Sciatic nerve (tissue), 2 donors: ENCODE measurements around the gene CCDC117. TPM values are rescaled to one million over a fixed set of nuclear protein-coding genes. Genes with fewer than 3 reads are reported as not detected.

Experiments used
- ATAC-seq: fragments of 200-7000 bp; cut with Tn5 transposase; one replicate; pipeline ENCODE4 v1.9.1; 2020; ENCODE audit warnings: mild to moderate bottlenecking, moderate library complexity
- DNase-seq: peaks from one replicate; pipeline ENCODE4 v3.0.0-alpha.2; 2020; ENCODE audit warnings: low spot score
- intact Hi-C: fragments of 100-400 bp; cut with DNase I; formaldehyde crosslinking; loops from one replicate; pipeline ENCODE4 v1.14.2; 2022
- total RNA-seq: library from RNA; stranded (reverse); fragmentation: NEBNext Ultra II Directional; extraction: Animal tissue kit (Norgen Biotek cat#: 25700); gene quantifications from one replicate; pipeline ENCODE4 v1.2.1, GENCODE V29; 2021
- donor health status: DM: no; HTN: no; CAD: no.
- donor health status: DM: no; HTN: no; CAD: no.

Gene CCDC117
- total RNA-seq, 1 donor from 2014 or later, result 16.1 TPM

- ATAC-seq (no peak), DNase-seq (no peak)
- intact Hi-C loops, result no loop called here
Observed at GRCh38 chr22:28768701-28769393, 3.6 kb upstream of the CCDC117 start.

- DNase-seq, result no peak
- ATAC-seq, result no peak
- intact Hi-C loops, result no loop called here
Observed at GRCh38 chr22:28769394-28770085, 3.0 kb upstream of the CCDC117 start.

DNA sequence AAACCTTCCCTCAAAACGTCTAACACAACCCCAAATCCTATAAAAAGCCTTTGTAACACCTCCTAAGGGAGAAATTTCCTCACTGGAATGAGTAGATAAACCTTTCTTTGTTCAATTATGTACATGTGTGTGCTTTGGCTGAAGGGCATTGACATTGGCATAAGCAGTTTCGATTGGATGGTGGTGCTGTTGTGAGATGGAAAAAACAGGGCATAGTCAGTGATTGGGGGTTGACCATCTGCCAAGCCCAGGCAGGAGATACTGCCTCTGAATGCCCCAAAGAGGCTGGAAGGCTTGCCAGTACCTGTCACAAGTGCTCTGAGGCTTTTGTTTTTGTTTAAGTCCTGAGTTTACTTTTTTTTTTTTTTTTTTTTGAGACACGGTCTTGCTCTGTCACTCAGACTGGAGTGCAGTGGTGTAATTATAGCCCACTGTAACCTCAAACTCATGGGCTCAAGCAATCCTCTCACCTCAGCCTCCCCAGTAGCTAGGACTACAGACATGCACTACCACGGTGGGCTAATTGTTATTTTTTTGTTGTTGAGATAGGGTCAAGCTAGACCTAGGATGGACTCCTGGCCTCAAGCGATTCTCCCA is 1.2 kb upstream of the CCDC117 start:
- intact Hi-C loops, result no loop called here
- no peak for ATAC-seq

GRCh38 chr22:28773461-28773867 is 969 bp downstream of the CCDC117 start:
- intact Hi-C loops, result no loop called here
- ATAC-seq (no peak), DNase-seq (no peak)

More for the DNA sequence above, 1.2 kb upstream of the CCDC117 start:
- DNase-seq, result no peak

GRCh38 chr22:28774378-28774777 is 1.9 kb downstream of the CCDC117 start:
- DNase-seq (no peak), ATAC-seq (no peak)
- intact Hi-C loops, result no loop called here

- DNase-seq (no peak), ATAC-seq (no peak)
- intact Hi-C loops, result no loop called here
Observed at GRCh38 chr22:28779833-28780232, 7.3 kb downstream of the CCDC117 start.

GRCh38 chr22:28780296-28780695 is 7.8 kb downstream of the CCDC117 start:
- intact Hi-C loops, result no loop called here
- DNase-seq (no peak), ATAC-seq (no peak)

- ATAC-seq (no peak), DNase-seq (no peak)
- intact Hi-C loops, result no loop called here
Observed at GRCh38 chr22:28783786-28784671, 11.5 kb downstream of the CCDC117 start.

DNA sequence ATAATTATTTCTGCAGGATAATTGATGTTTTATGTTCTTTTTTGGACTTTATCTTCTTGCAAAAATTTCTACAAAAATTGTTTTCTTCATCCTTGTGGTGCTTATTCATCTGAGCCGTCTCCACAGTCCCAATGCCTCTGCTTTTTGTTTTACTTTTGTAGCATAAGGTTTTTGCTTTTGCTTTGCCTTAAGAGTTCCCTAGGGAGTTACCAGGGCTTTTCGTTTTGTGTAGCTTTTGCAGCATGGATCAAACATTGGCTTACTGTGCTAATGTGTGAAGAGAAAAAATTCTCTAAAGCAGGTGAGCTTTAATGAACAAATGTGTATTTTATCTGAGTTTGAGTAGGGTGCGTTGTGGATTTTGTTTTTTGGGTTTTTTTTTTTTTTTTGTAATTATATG is 16.1 kb downstream of the CCDC117 start:
- DNase-seq (no peak), ATAC-seq (no peak)
- intact Hi-C loops, result no loop called here

DNA sequence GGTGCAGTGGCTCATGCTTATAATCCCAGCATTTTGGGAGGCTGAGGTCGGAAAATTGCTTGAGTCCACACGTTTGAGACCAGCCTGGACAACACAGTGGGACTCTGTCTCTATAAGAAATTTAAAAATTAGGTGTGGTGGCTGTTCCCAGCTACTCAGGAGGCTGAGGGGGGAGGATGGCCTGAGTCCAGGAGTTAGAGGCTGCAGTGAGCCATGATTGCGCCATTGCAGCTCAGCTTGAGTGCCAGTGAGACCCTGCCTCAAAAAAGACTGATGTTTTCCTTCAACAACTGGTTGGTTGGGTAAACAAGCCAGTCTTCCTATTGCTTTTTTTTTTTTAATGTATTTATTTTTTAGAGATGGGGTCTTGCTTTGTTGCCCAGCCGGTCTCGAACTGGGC is 18.6 kb downstream of the CCDC117 start:
- ATAC-seq (no peak), DNase-seq (no peak)
- intact Hi-C loops, result no loop called here

DNA sequence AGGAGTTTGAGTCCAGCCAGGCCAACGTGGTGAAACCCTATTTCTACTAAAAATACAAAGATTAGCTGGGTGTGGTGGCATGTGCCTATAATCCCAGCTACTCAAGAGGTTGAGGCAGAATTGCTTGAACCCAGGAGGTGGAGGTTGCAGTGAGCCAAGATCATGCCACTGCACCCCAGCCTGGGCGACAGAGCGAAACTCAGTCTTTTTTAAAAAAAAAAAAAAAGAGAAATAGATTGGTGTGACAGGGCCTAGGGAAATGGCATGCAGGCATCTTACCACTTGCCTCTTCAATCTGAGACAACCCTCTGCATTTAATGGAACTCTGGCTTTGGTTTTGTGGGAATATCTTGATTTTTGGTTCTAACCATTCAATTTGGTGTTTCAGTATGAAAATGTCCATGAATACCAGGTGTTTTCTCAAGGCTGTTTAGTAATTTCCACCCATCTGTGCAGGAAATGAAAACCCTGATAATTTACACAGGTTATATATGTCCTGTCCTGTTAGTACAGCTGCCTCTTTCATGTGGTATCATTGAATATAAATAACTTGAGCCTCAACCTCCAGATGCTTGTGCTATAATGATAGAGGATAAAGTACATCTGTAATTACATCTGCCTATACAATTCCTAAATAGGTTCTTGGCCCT is 19.5 kb downstream of the CCDC117 start:
- DNase-seq, result no peak
- intact Hi-C loops, result no loop called here
- no peak for ATAC-seq

DNA sequence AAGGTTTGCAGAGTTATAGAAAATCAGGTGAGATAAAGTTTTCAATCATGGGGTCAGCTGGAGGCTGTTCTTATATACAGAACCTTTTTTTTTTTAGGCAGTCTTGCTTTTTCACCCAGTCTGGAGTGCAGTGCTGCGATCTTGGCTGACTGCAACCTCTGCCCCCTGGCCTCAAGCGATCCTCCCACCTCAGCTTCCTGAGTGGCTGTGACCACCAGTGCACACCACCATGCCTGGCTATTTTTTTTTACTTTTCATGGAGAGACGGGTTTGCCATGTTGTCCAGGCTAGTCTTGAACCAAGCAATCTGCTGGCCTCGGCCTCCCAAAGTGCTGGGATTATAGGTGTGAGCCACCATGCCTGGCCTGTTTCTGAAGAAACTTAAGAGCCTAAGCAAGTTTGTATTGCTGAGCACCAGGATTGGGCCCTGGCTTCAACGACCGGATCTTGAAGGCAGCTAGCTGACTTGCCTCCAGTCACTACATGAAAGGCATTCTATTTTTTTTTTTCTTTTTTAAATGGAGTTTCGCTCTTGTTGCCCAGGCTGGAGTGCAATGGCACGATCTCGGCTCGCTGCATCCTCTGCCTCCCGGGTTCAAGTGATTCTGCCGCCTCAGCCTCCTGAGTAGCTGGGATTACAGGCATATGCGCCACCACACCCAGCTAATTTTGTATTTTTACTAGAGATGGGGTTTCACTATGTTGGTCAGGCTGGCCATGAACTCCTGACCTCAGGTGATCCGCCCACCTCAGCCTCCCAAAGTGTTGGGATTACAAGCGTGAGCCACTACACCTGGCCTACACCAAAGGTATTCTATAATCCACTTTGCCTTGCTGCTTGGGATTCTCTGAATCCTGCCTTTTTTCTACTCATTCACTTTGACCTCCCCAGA is 20.2 kb downstream of the CCDC117 start:
- intact Hi-C loops, result no loop called here
- ATAC-seq (no peak), DNase-seq (no peak)

DNA sequence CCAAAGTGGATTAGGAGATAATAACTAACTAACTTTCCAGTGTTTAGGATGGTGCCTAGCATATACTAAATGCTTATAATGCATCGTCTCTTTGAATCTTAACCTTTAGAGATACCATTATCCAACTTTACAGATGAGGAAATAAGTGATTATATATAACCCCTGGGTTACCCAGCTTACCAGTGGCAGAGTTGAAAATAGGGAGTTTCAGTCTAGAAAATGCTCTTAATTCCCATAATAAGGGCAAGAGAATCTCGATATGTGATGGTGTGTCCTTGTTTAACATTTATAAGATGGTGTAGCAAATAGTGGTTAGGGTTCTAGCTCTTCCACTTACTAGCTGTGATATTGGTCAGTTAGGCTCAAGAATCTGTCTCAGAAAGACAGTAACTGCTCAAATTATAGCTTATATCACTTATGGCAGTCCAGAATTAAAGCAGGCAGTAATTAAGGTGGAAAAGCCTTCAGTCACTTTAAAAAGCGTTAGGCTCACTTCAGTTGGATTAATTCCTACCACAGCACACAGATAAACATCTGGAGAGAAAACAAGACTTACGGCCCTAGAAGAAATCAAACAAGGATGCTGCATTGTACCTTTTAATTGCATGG is 21.6 kb downstream of the CCDC117 start:
- ATAC-seq (no peak), DNase-seq (no peak)
- intact Hi-C loops, result no loop called here

- ATAC-seq, result no peak
- intact Hi-C loops, result no loop called here
- DNase-seq, result no peak
Observed at GRCh38 chr22:28795071-28795693, 22.7 kb downstream of the CCDC117 start.

- intact Hi-C loops, result no loop called here
- no peak for DNase-seq
- ATAC-seq, result no peak
Observed at GRCh38 chr22:28795932-28796856, 23.7 kb downstream of the CCDC117 start.
